Skeletal muscle tissue (tissue), 2 donors: ENCODE data around the gene NUP214. TPM values are rescaled to one million over a fixed set of nuclear protein-coding genes. Genes with fewer than 3 reads are reported as not detected.

Experiments
- small RNA-seq: library from RNA; depleted of rRNA; stranded (forward); fragments of <200 nt; gene quantifications from one replicate; pipeline ENCODE3, GENCODE V24; 2014
- total RNA-seq: library from RNA; depleted of rRNA; stranded (reverse); fragments of >200 nt; gene quantifications from one replicate; pipeline ENCODE4 v1.2.3, GENCODE V29; 2014

NUP214 gene
- total RNA-seq, 1 donor from 2014 or later: 20.9 TPM

Small RNA genes lying within 50 kb of the gene (small RNA-seq; reads per million reads assigned to genes)
- not detected for gene RNU6-881P

Other genes starting within 250 kb of the NUP214 start
- gene QRFP, start 228.8 kb upstream of the NUP214 start, total RNA-seq: not detected
- not detected for gene FIBCD1, start 186.3 kb upstream of the NUP214 start, total RNA-seq
- 0.52 TPM for gene LAMC3, start 116.4 kb upstream of the NUP214 start, total RNA-seq
- gene AIF1L, start 29.1 kb upstream of the NUP214 start, total RNA-seq: 12.0 TPM
- gene FAM78A, start 150.9 kb downstream of the NUP214 start, total RNA-seq: 14.6 TPM
- 34.4 TPM for gene PLPP7, start 164.1 kb downstream of the NUP214 start, total RNA-seq